HepG2 (cell line): Measurements from ENCODE around the gene FDXACB1. TPM values are rescaled to one million over a fixed set of nuclear protein-coding genes. Genes with fewer than 3 reads are reported as not detected.
A peak's percentile ranks its signal among the peaks of the same experiment; 100 is the strongest.

Experiments used
- ASH2L ChIP-seq: fragments of 300-600, 200-600 bp; sonication (generic); IDR thresholded peaks from 2 replicates; pipeline ENCODE4 v1.7.0; 2017; ENCODE audit warnings: low read depth, mild to moderate bottlenecking, moderate library complexity, mixed read lengths, low read length; ENCODE audit not compliant: insufficient read length
- FOXO1 ChIP-seq: sonication (generic); formaldehyde crosslinking; IDR thresholded peaks from 2 replicates; pipeline ENCODE4 v1.4.0; 2020; ENCODE audit warnings: missing genetic modification reagents
- GATAD1 ChIP-seq: IDR thresholded peaks from 2 replicates; pipeline ENCODE4 v1.6.1; 2016; ENCODE audit warnings: missing genetic modification reagents, missing compliant biosample characterization
- GATAD2A ChIP-seq: IDR thresholded peaks from 2 replicates; pipeline ENCODE4 v1.6.1; 2016
- NFKBIZ ChIP-seq: IDR thresholded peaks from 2 replicates; pipeline ENCODE4 v1.6.1; 2018; ENCODE audit warnings: missing genetic modification reagents, missing compliant biosample characterization
- NR2C2 ChIP-seq: sonication (generic); formaldehyde crosslinking; IDR thresholded peaks from 2 replicates; pipeline ENCODE4 v1.4.0; 2020; ENCODE audit warnings: missing genetic modification reagents, mild to moderate bottlenecking, moderate library complexity, borderline replicate concordance
- RFXANK ChIP-seq: IDR thresholded peaks from 2 replicates; pipeline ENCODE4 v1.6.1; 2016
- RXRA ChIP-seq: sonication (generic); formaldehyde crosslinking; IDR thresholded peaks from 2 replicates; pipeline ENCODE4 v1.5.1; 2020; ENCODE audit warnings: missing genetic modification reagents
- TEAD2 ChIP-seq: sonication (generic); formaldehyde crosslinking; IDR thresholded peaks from 2 replicates; pipeline ENCODE4 v1.9.0; 2021; ENCODE audit warnings: missing genetic modification reagents
- ZFY ChIP-seq: sonication (generic); formaldehyde crosslinking; IDR thresholded peaks from 2 replicates; pipeline ENCODE4 v1.4.0; 2020; ENCODE audit warnings: missing genetic modification reagents
- ZNF205 ChIP-seq: IDR thresholded peaks from 2 replicates; pipeline ENCODE4 v1.6.1; 2018; ENCODE audit warnings: missing biosample characterization, missing genetic modification reagents
- ZNF326 ChIP-seq: sonication (generic); formaldehyde crosslinking; IDR thresholded peaks from 2 replicates; pipeline ENCODE4 v1.4.0; 2020; ENCODE audit warnings: missing genetic modification reagents, borderline replicate concordance
- ZSCAN20 ChIP-seq: sonication (generic); formaldehyde crosslinking; IDR thresholded peaks from 2 replicates; pipeline ENCODE4 v1.4.0; 2020; ENCODE audit warnings: missing genetic modification reagents, mild to moderate bottlenecking, borderline replicate concordance
- polyA plus RNA-seq, 8 experiments: library from polyadenylated mRNA; depleted of rRNA in 3 of 8; stranded (reverse) in 7 of 8; unstranded in 1 of 8; fragments of >200 nt; fragmentation: Illumina TruSeq in 4 of 8; extraction: Trizol in 4 of 8; gene quantifications; 2 replicates each; pipeline versions ENCODE4 v1.2.1 to v1.2.3, GENCODE V29; 2011 to 2016; ENCODE audit warnings: low read depth in 4 of 8, missing spikeins in 1 of 8, mixed read lengths in 1 of 8; ENCODE audit not compliant: insufficient read depth in 1 of 8
- total RNA-seq, 5 experiments: library from RNA; depleted of rRNA; stranded (reverse); fragments of >200 nt; fragmentation: Illumina TruSeq; extraction: Trizol; gene quantifications; 2 replicates each; pipeline ENCODE4 v1.2.3, GENCODE V29; 2016; ENCODE audit warnings: low read depth in 1 of 5
- TF ChIP-seq, protein P1 (sequence below): sonication (generic); formaldehyde crosslinking; IDR thresholded peaks from 2 replicates; pipeline ENCODE4 v1.5.0; 2020; ENCODE audit warnings: mild to moderate bottlenecking, missing genetic modification reagents, borderline replicate concordance
- TF ChIP-seq, protein P2 (sequence below): IDR thresholded peaks from 2 replicates; pipeline ENCODE4 v1.6.1; 2012; ENCODE audit warnings: low read depth, low read length, improper control_type of control experiment
- TF ChIP-seq, protein P3 (sequence below): sonication (generic); formaldehyde crosslinking; IDR thresholded peaks from 2 replicates; pipeline ENCODE4 v1.8.0; 2023; ENCODE audit warnings: mild to moderate bottlenecking, missing genetic modification reagents
- TF ChIP-seq, protein P4 (sequence below): sonication (generic); formaldehyde crosslinking; IDR thresholded peaks from 2 replicates; pipeline ENCODE4 v1.9.0; 2021; ENCODE audit warnings: mild to moderate bottlenecking, missing genetic modification reagents

FDXACB1 gene
- total and polyA plus RNA-seq, 2 of the 13 experiments (the other 11 are each of a cell fraction or from before 2014, with no cell fraction given), result 1.1 to 3.4 TPM

DNA sequence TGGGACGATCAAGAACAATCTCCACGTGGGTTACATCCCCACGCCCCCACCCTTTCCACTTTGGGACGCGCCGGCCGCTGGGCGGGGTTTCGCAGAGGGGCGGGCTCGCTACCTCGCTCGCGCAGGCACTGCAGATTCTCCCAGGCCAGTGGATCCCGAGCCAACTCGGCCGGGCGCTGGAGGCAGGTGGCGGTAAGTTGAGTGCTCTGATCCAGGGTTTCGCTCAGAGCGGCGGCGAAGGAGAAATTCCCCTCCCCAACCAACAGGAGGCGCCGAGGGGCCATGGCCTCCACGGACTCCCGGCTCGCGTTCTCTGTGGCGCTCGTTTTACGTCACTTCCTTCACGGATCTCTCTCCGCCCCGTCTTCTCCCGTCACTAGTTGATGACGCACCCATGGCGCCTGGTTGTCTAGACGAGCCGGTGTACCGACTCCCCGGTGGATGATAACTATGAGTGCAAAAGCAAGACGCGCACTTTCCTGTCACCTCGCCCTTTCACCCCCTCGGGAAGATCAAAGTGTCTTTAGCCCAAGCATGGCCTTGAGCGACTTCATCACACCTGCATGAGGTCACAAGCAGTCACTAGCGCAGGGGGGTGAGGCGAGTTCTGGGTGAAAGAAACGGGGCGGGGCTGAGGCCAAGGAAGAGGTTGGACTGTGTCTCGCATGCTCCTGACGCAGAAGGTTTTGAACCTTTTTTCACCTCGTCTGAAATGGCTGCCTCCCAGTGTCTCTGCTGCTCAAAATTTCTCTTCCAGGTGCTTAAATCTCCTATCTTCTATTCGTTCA lies at the start of gene FDXACB1, which contains the start of gene CFAP68 (continued):
- TF ChIP-seq, protein P1, sequence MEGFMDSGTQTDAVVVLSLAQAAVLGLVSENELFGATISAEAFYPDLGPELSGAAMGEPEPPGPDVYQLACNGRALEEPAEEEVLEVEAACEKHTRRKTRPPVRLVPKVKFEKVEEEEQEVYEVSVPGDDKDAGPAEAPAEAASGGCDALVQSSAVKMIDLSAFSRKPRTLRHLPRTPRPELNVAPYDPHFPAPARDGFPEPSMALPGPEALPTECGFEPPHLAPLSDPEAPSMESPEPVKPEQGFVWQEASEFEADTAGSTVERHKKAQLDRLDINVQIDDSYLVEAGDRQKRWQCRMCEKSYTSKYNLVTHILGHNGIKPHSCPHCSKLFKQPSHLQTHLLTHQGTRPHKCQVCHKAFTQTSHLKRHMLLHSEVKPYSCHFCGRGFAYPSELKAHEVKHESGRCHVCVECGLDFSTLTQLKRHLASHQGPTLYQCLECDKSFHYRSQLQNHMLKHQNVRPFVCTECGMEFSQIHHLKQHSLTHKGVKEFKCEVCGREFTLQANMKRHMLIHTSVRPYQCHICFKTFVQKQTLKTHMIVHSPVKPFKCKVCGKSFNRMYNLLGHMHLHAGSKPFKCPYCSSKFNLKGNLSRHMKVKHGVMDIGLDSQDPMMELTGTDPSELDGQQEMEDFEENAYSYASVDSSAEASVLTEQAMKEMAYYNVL (CRISPR knock-in tag), result peak; percentile 57; the same call in 1 of the 2 replicates
- TF ChIP-seq RFXANK (CRISPR knock-in tag) (no peak), ZNF326 (no peak), ZFY (CRISPR knock-in tag) (peak; percentile 74), NFKBIZ (CRISPR knock-in tag) (no peak; the same call in 1 of the 2 replicates), NR2C2 (CRISPR knock-in tag) (peak; percentile 88), GATAD1 (CRISPR knock-in tag) (peak; percentile 98), ASH2L (peak; percentile 87), ZSCAN20 (no peak), RXRA (peak; percentile 92), TEAD2 (CRISPR knock-in tag) (no peak), FOXO1 (CRISPR knock-in tag) (peak; percentile 66), GATAD2A (peak; percentile 53; the same call in 1 of the 2 replicates), ZNF205 (no peak; the same call in 1 of the 2 replicates)
- TF ChIP-seq, protein P2, sequence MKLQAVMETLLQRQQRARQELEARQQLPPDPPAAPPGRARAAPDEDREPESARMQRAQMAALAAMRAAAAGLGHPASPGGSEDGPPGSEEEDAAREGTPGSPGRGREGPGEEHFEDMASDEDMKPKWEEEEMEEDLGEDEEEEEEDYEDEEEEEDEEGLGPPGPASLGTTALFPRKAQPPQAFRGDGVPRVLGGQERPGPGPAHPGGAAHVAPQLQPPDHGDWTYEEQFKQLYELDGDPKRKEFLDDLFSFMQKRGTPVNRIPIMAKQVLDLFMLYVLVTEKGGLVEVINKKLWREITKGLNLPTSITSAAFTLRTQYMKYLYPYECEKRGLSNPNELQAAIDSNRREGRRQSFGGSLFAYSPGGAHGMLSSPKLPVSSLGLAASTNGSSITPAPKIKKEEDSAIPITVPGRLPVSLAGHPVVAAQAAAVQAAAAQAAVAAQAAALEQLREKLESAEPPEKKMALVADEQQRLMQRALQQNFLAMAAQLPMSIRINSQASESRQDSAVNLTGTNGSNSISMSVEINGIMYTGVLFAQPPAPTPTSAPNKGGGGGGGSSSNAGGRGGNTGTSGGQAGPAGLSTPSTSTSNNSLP, result peak; percentile 31; the same call in 1 of the 2 replicates
- TF ChIP-seq, protein P3, sequence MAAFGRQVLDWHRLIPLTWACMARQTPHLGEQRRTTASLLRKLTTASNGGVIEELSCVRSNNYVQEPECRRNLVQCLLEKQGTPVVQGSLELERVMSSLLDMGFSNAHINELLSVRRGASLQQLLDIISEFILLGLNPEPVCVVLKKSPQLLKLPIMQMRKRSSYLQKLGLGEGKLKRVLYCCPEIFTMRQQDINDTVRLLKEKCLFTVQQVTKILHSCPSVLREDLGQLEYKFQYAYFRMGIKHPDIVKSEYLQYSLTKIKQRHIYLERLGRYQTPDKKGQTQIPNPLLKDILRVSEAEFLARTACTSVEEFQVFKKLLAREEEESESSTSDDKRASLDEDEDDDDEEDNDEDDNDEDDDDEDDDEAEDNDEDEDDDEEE (CRISPR knock-in tag), result 0 out of 2 replicates have a peak, but pooled peaks have one; percentile 46
- TF ChIP-seq, protein P4, sequence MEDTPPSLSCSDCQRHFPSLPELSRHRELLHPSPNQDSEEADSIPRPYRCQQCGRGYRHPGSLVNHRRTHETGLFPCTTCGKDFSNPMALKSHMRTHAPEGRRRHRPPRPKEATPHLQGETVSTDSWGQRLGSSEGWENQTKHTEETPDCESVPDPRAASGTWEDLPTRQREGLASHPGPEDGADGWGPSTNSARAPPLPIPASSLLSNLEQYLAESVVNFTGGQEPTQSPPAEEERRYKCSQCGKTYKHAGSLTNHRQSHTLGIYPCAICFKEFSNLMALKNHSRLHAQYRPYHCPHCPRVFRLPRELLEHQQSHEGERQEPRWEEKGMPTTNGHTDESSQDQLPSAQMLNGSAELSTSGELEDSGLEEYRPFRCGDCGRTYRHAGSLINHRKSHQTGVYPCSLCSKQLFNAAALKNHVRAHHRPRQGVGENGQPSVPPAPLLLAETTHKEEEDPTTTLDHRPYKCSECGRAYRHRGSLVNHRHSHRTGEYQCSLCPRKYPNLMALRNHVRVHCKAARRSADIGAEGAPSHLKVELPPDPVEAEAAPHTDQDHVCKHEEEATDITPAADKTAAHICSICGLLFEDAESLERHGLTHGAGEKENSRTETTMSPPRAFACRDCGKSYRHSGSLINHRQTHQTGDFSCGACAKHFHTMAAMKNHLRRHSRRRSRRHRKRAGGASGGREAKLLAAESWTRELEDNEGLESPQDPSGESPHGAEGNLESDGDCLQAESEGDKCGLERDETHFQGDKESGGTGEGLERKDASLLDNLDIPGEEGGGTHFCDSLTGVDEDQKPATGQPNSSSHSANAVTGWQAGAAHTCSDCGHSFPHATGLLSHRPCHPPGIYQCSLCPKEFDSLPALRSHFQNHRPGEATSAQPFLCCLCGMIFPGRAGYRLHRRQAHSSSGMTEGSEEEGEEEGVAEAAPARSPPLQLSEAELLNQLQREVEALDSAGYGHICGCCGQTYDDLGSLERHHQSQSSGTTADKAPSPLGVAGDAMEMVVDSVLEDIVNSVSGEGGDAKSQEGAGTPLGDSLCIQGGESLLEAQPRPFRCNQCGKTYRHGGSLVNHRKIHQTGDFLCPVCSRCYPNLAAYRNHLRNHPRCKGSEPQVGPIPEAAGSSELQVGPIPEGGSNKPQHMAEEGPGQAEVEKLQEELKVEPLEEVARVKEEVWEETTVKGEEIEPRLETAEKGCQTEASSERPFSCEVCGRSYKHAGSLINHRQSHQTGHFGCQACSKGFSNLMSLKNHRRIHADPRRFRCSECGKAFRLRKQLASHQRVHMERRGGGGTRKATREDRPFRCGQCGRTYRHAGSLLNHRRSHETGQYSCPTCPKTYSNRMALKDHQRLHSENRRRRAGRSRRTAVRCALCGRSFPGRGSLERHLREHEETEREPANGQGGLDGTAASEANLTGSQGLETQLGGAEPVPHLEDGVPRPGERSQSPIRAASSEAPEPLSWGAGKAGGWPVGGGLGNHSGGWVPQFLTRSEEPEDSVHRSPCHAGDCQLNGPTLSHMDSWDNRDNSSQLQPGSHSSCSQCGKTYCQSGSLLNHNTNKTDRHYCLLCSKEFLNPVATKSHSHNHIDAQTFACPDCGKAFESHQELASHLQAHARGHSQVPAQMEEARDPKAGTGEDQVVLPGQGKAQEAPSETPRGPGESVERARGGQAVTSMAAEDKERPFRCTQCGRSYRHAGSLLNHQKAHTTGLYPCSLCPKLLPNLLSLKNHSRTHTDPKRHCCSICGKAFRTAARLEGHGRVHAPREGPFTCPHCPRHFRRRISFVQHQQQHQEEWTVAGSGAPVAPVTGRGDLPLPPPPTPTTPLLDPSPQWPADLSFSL, result no peak
